Stimulated activated CD4-positive, alpha-beta T cell treated with anti-CD3 and anti-CD28 coated beads, Interleukin-2, amount 100 ng/mL, for 24 hours (primary cell): ENCODE data around the gene TP53I3.
"Not testable (repeated sequence)": the region's sequence is repeated elsewhere in the genome, so short reads cannot be mapped to it uniquely, and the experiment has no call there.

ENCODE experiments used
- DNase-seq, 2 donors: peaks; one replicate each; pipeline ENCODE4 v3.0.0-alpha.2; 2020

The TP53I3 gene

DNA sequence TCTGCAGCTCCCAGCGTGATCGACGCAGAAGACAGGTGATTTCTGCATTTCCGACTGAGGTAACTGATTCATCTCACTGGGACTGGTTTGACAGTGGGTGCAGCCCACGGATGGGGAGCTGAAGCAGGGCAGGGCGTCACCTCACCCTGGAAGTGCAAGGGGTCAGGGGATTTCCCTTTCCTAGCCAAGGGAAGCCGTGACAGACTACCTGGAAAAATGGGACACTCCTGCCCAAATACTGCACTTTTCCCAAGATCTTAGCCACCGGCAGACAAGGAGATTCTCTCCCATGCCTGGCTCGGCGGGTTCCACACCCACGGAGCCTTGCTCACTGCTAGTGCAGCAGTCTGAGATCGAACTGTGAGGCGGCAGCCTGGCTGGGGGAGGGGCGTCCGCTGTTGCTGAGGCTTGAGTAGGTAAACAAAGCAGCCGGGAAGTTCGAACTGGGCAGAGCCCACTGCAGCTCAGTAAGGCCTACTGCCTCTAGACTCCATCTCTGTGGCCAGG is 10.6 kb upstream of the TP53I3 start:
- not testable (repeated sequence) for DNase-seq

DNA sequence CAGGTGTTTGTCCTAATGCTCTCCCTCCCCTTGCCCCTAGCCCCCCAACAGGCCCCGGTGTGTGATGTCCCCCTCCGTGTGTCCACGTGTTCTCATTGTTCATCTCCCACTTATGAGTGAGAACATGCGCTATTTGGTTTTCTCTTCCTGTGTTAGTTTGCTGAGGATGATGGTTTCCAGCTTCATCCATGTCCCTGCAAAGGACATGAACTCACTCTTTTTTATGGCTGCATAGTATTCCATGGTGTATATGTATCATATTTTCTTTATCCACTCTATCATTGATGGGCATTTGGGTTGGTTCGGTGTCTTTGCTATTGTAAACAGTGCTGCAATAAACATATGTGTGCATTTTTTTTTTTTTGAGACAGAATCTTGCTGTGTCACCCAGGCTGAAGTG is 8.6 kb upstream of the TP53I3 start:
- DNase-seq = not testable (repeated sequence)

DNA sequence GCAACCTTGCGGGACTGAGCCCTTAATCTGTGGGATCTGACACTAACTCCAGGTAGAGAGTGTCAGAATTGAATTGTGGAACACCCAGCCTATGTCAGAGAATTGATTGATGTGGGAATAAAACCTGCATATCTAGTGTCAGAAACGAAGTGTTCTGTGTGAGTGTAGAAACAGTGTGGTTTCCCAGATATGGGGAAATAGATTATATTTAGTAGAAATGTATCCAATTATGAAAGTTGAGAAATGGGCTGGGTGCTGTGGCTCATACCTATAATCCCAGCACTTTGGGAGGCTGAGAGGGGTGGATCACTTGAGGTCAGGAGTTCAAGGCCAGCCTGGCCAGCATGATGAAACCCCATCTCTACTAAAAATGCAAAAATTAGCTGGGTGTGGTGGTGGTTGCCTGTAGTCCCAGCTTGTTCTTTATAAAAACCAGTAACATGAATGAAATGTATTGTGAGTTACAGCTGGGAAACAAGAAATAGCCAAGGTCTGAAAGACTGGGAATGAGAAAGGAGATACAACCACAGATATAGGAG is 4.3 kb upstream of the TP53I3 start:
- DNase-seq = no peak

DNA sequence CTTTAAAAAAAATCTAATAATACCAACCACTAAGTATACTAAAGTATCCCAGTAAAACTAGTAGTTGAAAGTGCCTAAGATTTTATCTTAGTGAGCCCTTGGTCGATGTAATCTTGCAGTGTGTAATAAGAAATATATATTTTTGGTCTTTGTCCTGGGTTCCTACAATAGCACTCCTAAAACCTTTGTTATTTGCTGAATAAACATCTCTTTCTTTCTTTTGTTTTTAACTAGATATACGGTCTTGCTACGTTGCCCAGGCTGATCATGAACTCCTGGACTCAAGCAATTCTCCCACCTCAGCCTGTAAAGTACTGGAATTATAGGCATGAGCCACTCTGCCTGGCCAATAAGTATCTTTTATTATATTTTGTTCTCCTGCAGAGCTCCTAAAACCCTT is 2.4 kb upstream of the TP53I3 start:
- no peak for DNase-seq

DNA sequence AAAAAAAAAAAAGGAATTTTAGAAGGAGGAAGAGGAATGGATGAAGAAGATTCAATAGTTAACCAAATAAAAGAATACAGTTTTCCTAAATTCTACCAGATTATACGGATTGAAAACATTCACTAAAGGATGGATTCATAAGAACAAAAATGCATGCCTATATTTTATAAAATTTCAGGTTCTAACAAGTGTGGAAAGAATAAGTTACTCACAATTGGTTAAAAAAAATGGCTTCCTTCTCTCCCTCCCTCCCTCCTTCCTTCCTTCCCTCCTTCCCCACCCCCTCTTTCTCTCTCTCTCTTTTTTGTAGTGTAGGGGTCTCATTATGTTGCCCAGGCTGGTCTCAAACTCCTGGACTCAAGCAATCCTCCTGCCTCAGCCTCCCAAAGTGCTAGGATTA is 1.6 kb upstream of the TP53I3 start:
- no peak for DNase-seq

DNA sequence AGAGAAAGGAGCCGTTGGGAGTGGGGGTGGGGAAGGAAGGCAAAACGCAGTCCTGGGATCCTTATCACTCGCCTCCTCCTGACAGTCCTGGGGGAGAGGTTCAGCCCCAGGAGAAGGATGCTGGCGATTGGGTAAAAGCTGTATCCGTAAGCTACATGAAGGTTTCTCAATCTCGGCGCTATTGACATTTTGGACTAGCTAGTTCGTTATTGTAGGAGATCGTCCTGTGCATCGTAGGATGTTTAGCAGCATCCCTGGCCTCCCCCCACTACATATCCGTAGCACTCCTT is 511 bp upstream of the TP53I3 start:
- no peak for DNase-seq

DNA sequence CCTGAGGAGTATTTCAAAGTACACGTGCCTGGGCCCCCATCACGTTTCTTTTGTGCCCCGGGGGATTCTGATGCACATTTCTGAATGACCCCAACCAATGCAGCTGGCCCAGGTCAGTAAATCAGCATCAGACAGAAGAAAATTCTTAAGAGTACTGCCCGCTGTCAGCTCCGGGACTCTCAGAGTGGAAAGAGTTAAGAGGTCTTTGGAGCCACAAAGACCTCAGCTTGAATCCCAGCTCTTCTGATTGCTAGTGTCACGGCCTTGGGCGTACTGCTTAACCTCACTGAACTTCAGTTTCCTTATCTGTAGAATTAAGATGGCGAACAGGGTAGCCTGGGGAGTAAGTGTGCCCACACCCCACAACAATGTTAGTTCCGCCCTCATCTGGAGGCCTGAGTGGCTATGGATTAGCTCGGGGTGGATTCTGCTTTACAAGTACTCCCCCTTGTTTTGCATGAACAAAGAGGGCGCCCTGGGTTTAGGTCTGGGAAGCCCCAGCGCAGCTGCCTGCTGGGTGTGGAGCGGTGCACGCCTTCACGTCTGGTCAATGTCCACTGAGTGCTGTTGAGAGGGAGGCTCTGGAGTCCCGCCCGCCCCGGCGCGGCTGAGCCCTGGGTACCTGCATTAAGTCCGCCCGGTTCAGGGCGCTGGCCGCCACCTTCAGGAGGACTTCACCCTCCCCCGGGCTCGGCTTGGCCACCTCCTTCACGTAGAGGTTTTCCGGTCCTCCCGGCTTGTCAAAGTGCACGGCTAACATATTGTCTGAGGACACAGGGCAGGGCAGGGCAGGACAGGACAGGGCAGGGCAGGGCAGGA is 858 bp downstream of the TP53I3 start:
- no peak for DNase-seq

DNA sequence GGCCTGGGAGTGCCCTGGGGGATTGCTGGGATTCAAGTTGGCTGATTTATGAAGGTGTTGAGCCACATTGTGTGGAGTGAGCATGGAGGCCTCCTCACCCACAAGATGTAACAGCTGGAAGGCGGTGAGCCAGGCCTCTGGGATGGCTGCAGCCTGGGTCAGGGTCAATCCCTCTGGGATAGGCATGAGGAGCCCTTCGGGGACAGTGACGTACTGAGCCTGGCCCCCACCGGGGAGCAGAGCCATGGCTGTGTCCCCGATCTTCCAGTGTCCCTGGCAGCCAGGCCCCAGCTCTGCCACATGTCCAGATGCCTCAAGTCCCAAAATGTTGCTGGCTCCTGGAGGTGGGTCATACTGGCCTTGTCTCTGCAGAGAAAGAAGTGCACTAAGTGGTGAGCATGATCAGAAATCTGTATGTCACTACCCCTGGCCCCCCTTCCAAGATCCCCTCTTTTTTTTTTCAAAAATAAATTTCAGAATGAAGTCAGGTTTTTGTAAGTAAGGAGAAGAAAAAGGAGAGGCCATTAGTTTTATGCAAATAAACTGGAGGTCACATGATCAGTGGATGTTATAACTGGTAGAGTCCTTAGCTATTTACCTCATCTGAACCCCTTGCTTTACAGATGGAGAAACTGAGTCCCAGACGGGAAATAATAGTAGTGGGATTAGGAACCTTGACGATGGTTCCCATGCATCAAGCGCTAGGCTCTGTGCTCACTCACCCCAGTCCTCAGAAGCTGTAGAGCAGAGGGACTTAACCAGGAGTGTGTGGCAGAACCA is 1.7 kb downstream of the TP53I3 start:
- DNase-seq = no peak

DNA sequence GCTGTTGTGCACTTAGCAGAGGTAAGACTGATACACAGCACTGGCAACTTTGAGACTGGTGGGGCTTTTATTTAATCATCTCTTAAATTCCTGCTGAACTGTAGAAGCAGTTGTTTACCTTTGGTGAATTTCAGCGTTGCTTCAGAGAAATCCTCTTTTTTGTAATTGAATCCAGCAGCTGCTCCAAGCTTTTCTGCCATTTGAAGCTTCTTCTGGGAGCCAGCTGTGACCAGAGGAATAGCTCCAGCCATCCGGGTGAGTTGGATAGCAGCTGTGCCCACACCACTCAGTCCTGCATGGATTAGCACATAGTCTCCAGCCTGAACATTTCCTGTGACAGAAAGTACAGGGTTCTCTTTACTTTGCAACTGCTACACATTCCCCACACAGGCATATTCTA is 3.9 kb downstream of the TP53I3 start:
- no peak for DNase-seq

DNA sequence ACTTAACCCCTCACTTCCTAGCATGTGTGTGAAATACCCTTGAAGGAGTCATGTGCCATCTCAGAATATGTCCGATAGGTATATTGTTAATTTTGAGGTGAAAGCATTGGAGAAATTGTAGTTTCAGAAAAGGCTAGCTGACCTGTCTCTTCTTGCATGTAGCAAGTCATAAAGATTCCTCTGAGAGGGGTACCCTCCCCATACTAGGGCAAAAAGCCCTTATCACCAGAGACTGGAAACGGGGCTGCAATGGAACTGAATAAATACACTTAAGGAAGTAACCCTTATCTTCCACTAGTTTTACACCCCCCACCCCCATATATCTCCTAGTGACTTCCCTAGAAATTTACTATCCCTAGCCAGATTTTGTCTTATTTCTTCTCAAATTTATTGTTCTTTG is 6.8 kb downstream of the TP53I3 start:
- DNase-seq = no peak

DNA sequence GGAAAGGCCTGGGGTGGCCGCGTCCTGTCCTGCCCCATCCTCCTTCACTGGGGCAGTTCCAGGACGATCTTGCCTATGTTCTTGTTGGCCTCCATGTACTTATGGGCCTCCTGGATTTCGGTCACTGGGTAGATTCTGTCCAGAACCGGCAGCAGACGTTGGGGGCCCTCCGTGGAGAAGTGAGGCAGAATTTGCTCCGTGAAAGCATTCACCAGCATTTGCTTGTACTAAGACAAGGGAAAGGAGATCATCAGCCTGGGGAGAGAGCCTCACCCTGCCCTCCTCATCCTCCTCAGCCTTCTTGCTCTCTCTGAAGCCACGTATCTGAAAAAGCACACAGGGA is 7.1 kb downstream of the TP53I3 start:
- DNase-seq = no peak

DNA sequence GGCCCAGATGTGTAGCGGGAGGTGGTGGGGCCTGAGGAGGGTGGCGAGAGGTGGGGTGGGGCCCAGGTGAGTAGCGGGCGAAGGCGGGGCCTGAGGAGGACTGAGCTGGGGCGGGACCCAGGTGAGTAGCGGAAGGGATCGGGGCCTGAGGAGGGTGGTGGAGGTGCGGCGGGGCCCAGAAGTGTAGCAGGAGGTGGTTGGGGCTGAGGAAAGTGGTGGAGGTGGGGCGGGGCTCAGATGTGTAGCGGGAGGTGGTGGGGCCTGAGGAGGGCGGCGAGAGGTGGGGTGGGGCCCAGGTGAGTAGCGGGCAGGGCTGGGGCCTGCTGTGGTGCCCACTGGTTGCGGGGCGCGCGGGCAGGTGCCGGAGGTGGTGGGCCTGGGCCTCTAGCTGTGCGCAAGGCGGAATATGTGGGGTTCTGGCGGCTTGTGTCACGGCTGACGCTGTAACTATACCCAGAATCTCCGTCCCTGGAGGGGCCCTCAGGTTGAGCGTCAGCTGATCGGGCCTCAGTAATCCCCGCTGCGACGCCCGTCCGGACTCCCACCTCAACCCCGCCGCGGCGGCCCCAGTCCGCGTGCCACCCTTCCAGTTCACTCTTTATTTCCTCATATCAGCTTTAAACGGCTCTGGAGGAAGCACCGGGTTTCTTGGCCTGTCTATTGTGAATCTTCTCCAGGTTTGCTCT is 7.6 kb downstream of the TP53I3 start:
- peak in 1 of 2 donors; percentile 24 for DNase-seq

DNA sequence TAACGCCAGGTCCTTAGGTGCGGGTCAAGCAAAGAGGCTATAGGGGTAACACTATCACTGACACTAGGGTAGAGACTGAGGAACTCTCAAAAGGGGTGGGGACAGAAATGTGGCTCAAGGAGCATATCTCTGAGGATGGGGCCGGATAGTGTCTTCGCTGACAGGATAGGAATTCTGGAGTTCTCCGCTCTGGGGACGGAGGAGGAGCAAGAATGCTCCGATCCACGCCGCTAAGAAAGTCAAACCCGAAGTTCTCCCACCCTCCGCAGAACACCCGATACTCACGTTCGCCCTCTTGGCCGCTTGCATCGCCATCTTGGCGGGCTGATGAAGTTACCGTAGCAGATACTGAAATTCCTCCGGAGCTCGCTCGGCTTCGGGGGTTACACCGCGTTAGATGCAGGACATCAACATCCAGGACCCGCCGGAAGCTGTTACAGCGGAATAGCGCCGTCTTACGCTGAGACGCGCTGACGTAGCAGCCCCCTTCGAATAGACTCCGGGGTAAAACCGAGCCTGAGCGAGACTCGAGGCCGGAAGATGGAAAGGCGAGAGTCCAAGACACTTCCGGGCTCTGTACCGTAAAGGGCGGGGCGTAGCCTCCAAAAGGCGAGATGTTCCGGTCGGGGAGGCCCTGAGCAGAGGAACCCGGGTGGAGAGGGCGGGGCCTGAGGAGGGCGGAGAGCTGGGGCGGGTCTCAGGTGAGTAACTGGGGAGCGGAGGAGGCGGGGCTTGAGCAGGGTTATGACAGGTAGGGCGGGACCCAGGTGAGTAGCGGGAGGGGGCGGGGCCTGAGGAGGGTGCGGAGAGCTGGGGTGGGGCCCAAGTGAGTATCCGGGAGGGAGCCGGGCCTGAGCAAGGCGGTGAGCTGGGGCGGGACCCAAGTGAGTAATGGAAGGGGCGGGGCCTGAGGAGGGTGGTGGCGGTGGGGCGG is 8.5 kb downstream of the TP53I3 start, which contains the start of gene SF3B6:
Gene SF3B6, minus strand, starts transcription at position 412 of the 934 bp plus-strand sequence. Its CDS starts 97 bp downstream, at position 315.
- DNase-seq = peak; percentile 100

DNA sequence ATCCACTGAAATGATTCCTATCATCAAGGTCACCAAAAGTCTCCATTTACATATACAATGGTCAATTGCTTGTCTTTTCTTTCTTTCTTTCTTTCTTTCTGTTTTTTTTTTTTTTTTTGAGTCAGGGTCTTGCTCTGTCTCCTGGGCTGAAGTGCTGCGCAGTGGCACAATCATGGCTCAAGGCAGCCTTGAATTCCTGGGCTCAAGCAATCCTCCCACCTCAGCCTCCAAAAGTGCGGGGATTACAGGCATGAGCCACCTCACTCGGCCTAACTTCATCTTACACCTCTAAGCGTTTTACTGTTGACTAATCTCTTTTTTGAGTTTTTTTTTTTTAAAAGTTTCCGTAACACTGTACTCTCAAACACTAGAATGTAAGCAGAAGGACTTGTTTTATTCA is 9.4 kb downstream of the TP53I3 start:
- no peak for DNase-seq

DNA sequence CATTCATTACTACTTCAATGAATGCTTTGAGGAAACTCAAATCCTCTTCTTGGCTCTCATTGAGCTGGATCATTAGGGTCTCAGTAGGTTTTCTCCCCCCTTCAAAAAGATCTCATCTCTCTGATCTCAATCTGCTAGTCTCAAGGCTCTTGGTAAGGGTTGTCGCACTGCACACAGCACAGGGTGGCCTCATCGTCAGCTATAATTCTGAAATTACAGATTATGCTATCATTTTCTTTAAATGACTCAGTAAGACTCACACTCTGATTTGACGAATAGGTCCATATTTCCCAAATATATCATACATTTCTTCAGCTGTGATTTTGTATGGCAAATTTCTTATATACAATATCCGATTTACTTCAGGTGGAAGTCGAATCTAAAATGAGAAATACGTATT is 10.8 kb downstream of the TP53I3 start:
- DNase-seq = no peak

DNA sequence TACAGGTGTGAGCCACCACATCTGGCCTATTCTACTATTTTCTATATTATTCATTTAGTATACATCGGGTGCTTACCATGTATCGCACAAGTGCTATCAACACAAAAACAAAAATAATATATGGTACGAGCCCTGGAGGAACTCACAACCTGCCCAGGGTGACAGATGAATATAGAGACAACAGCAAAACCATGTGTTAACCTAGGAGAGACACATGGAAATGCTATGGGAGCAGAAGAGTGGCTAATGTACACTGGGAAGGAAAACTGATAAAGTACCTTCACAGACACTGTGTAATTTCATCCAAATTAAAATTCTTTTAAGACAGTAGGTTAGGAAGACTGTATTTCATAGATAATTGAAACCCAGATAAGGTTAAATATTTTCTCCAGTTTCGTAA is 12.4 kb downstream of the TP53I3 start:
- no peak for DNase-seq

DNA sequence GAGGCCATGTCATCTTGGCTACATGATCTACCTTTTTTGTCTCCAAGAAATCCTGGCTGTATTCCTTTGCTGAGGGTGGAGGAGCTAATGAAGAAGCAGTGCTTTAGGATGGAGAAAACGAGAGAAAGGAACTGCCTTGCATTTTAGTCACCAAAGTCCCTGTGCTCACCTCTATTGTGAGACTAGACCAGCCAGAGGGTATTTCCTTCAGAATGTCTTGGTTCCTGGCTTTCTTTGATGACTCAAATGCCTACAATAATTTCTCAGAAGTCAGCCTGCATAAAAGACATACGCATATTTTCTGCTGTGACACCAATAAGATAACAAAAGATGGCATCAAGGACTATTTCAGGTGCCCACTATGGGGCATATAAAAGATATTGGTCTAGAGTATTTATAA is 19.3 kb downstream of the TP53I3 start:
- DNase-seq = no peak

DNA sequence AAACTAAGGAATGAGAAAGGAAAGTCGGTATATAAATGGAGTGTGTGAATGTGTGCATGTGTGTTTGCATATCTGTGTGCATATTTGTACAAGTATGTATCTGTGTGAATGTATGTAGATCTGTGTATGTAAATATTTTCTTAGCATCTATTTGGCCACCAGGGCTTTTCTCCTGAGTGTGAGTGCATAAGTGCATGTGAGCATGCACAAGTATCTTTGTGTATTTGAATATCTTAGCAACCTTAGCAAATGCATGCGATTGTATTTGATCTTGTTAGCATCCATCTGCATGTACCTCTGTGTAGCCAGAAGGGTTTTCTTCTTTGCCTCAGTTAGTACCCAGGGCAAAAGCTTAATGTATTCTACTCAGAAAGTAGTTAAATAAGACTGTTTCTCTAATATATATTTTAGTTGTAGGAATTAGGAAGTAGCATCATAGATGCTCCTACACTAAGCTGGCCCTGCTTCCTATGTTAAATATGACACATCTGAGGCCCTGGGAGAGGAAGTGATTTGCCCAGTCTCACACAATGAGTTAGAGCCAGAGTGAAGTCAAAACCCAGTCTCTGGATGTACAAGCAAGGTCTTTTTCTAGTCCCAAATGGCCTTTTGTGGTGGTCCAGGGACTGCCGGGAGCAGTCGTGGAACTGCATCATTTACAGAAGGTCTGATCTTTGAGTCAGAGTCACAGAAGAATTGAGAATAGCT is 25.9 kb downstream of the TP53I3 start:
- no peak for DNase-seq

DNA sequence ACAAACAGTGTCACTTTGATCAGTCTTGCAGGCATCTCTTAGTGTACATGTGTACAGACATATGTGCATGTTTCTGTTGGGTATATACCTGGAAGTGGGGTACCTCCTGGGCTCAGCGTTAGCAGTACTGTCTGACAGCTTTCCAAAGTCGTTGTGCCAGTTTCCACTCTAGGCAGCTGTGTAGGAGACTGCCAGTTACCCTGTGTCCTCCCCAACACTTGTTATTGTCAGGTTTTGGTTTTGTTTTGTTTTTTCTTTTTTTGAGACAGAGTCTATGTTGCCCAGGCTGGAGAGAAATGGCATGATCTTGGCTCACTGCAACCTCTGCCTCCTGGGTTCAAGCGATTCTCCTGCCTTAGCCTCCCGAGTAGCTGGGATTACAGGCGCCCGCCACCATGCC is 28.9 kb downstream of the TP53I3 start:
- no peak for DNase-seq

DNA sequence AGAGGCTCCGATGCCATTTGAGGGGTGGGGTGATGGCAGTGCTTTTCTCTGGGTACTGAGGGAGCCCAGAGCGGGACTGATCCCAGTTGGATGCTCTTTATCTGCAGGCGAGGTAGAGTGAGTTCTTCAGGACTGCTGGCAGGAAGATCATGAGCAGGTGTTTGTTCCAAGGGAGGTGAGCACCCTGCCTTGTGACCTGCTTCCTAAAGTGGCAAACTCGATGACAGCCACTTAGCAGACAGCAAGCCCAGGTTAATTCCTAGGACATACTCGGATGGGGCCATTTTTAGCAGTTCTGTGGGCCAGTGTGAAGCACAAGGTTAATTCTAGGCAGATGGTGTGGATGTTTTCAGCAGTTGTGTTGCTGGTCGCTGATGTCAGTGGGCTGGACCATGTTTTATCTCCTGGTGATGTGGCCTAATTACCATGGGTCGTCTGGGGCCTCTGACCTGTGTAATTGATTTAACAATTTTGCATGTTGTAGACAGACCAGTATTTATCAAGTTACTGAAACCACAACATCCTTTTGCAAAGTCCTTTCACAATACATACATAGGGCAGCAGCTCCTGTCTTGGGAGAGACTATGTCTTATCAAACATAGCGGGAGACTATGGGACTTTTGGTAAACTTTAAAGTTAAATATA is 30.1 kb downstream of the TP53I3 start:
- no peak for DNase-seq

DNA sequence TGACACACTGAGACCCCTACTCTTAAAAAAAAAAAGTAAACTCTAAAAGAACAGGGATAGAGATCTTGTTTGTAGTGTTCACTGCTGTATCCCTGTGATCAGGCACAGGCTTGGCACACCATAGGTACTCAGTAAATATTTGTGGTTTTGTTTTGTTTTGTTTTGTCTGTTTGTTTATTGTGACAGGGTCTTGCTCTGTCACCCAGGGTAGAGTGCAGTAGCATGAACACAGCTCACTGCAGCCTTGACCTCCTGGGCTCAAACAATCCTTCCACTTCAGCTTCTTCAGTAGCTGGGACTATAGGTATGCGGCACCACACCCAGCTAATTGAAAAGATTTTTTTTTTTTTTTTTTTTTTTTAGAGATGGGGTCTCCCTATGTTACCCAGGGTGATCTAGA is 31.7 kb downstream of the TP53I3 start:
- DNase-seq = no peak
